Measurements from ENCODE around the gene DRG2.

The DRG2 gene

GRCh38 chr17:18143044-18143936, 55.5 kb downstream of the DRG2 start:
- no peak overlapping the region for H3K18ac ChIP-seq (ENCODE audit: low read depth in 1 of 2, low read length in 2 of 2)
- no peaks in the 10 kb centered on the region for H3K9me3 ChIP-seq (ENCODE audit: control insufficient read depth, low read length)
- no peak overlapping the region for H2AK5ac ChIP-seq (ENCODE audit: low read length, severe bottlenecking)
- H3K4me3 ChIP-seq (ENCODE audit: insufficient read depth in 1 of 2, low read depth in 1 of 2, low read length in 2 of 2), result no peak overlapping the region
- DNase-seq, result peak; percentile 22
- H2AFZ ChIP-seq (ENCODE audit: low read depth, low read length), result no peak overlapping the region
- 74% methylated on average over 16 of the region's 18 CpGs for WGBS
- H3K79me1 ChIP-seq (replicated peaks; ENCODE audit: low read length, poor library complexity, severe bottlenecking), result no peaks in the 10 kb centered on the region
- H2BK15ac ChIP-seq (ENCODE audit: low read depth, poor library complexity, severe bottlenecking), result no peak overlapping the region
- H3K36me3 ChIP-seq (ENCODE audit: control insufficient read depth in 1 of 2, insufficient read depth in 2 of 2, low read depth in 1 of 2, low read length in 2 of 2), result no peaks in the 10 kb centered on the region
- H3K4me2 ChIP-seq (ENCODE audit: low read length, poor library complexity, severe bottlenecking), result no peak overlapping the region
- no peak overlapping the region for H3K27ac ChIP-seq (ENCODE audit: low read length, poor library complexity, severe bottlenecking)
- peak overlapping the region in 1 of 2 experiments; percentile 62 for H3K14ac ChIP-seq (ENCODE audit: low read length in 2 of 2)
- H4K8ac ChIP-seq (ENCODE audit: low read length), result no peak overlapping the region
- H3K9ac ChIP-seq (ENCODE audit: low read length), result no peak overlapping the region
- H3K27me3 ChIP-seq (ENCODE audit: control insufficient read depth in 1 of 2, insufficient read depth in 1 of 2, low read length in 2 of 2), result peaks cover 13 to 18% of the 10 kb centered on the region in 2 experiments
- no peak overlapping the region for H2BK12ac ChIP-seq (ENCODE audit: low read length in 2 of 2)
- no peak overlapping the region for H2BK120ac ChIP-seq (ENCODE audit: low read depth, low read length)
- H2BK5ac ChIP-seq (ENCODE audit: low read depth, low read length, poor library complexity, severe bottlenecking), result no peak overlapping the region
- no peak overlapping the region for H3K4ac ChIP-seq (ENCODE audit: low read depth in 1 of 2, low read length in 2 of 2)
- no peak overlapping the region for H4K91ac ChIP-seq (ENCODE audit: low read length)
- peaks cover 5% of the 10 kb centered on the region for H3K4me1 ChIP-seq (ENCODE audit: control insufficient read depth, insufficient read depth, low read depth, low read length)
- no peak overlapping the region for H3K23ac ChIP-seq (ENCODE audit: low read length in 2 of 2)

- H3K18ac ChIP-seq (ENCODE audit: low read depth in 1 of 2, low read length in 2 of 2), result no peak overlapping the region
- no peak overlapping the region for H3K23ac ChIP-seq (ENCODE audit: low read length in 2 of 2)
- WGBS, result 84% methylated on average over 4 of the region's 4 CpGs
Observed at GRCh38 chr17:18144261-18144660, 56.5 kb downstream of the DRG2 start.

GRCh38 chr17:18144855-18145254, 57.1 kb downstream of the DRG2 start:
- Histone ChIP-seq H3K23ac (ENCODE audit: low read length in 2 of 2) (no peak overlapping the region), H3K27me3 (ENCODE audit: control insufficient read depth in 1 of 2, insufficient read depth in 1 of 2, low read length in 2 of 2) (peaks cover 13 to 18% of the 10 kb centered on the region in 2 experiments), H3K9me3 (ENCODE audit: control insufficient read depth, low read length) (no peaks in the 10 kb centered on the region), H3K4me2 (ENCODE audit: low read length, poor library complexity, severe bottlenecking) (no peak overlapping the region), H2AK5ac (ENCODE audit: low read length, severe bottlenecking) (no peak overlapping the region), H4K91ac (ENCODE audit: low read length) (no peak overlapping the region), H3K79me1 (replicated peaks; ENCODE audit: low read length, poor library complexity, severe bottlenecking) (no peaks in the 10 kb centered on the region), H3K4me3 (ENCODE audit: insufficient read depth in 1 of 2, low read depth in 1 of 2, low read length in 2 of 2) (no peak overlapping the region), H3K27ac (ENCODE audit: low read length, poor library complexity, severe bottlenecking) (no peak overlapping the region), H2BK120ac (ENCODE audit: low read depth, low read length) (no peak overlapping the region), H3K4me1 (ENCODE audit: control insufficient read depth, insufficient read depth, low read depth, low read length) (peaks cover 2% of the 10 kb centered on the region), H2AFZ (ENCODE audit: low read depth, low read length) (no peak overlapping the region), H2BK5ac (ENCODE audit: low read depth, low read length, poor library complexity, severe bottlenecking) (no peak overlapping the region), H3K36me3 (ENCODE audit: control insufficient read depth in 1 of 2, insufficient read depth in 2 of 2, low read depth in 1 of 2, low read length in 2 of 2) (no peaks in the 10 kb centered on the region), H3K14ac (ENCODE audit: low read length in 2 of 2) (no peak overlapping the region), H3K9ac (ENCODE audit: low read length) (no peak overlapping the region), H3K4ac (ENCODE audit: low read depth in 1 of 2, low read length in 2 of 2) (no peak overlapping the region), H2BK12ac (ENCODE audit: low read length in 2 of 2) (no peak overlapping the region), H2BK15ac (ENCODE audit: low read depth, poor library complexity, severe bottlenecking) (no peak overlapping the region), H4K8ac (ENCODE audit: low read length) (no peak overlapping the region), H3K18ac (ENCODE audit: low read depth in 1 of 2, low read length in 2 of 2) (no peak overlapping the region)
- DNase-seq, result no peak
- WGBS, result 69% methylated on average over 1 of the region's 1 CpG

More at GRCh38 chr17:18144261-18144660, 56.5 kb downstream of the DRG2 start:
- H2AFZ ChIP-seq (ENCODE audit: low read depth, low read length), result no peak overlapping the region
- no peak overlapping the region for H3K4ac ChIP-seq (ENCODE audit: low read depth in 1 of 2, low read length in 2 of 2)
- peaks cover 5% of the 10 kb centered on the region for H3K4me1 ChIP-seq (ENCODE audit: control insufficient read depth, insufficient read depth, low read depth, low read length)
- peaks cover 13 to 18% of the 10 kb centered on the region in 2 experiments for H3K27me3 ChIP-seq (ENCODE audit: control insufficient read depth in 1 of 2, insufficient read depth in 1 of 2, low read length in 2 of 2)
- DNase-seq, result no peak
- no peak overlapping the region for H3K4me3 ChIP-seq (ENCODE audit: insufficient read depth in 1 of 2, low read depth in 1 of 2, low read length in 2 of 2)
- H2BK5ac ChIP-seq (ENCODE audit: low read depth, low read length, poor library complexity, severe bottlenecking), result no peak overlapping the region
- H3K14ac ChIP-seq (ENCODE audit: low read length in 2 of 2), result no peak overlapping the region
- H3K79me1 ChIP-seq (replicated peaks; ENCODE audit: low read length, poor library complexity, severe bottlenecking), result no peaks in the 10 kb centered on the region
- no peak overlapping the region for H2BK15ac ChIP-seq (ENCODE audit: low read depth, poor library complexity, severe bottlenecking)
- H4K91ac ChIP-seq (ENCODE audit: low read length), result no peak overlapping the region
- no peaks in the 10 kb centered on the region for H3K9me3 ChIP-seq (ENCODE audit: control insufficient read depth, low read length)
- H2AK5ac ChIP-seq (ENCODE audit: low read length, severe bottlenecking), result no peak overlapping the region
- H3K36me3 ChIP-seq (ENCODE audit: control insufficient read depth in 1 of 2, insufficient read depth in 2 of 2, low read depth in 1 of 2, low read length in 2 of 2), result no peaks in the 10 kb centered on the region
- no peak overlapping the region for H3K4me2 ChIP-seq (ENCODE audit: low read length, poor library complexity, severe bottlenecking)
- H4K8ac ChIP-seq (ENCODE audit: low read length), result no peak overlapping the region
- no peak overlapping the region for H2BK12ac ChIP-seq (ENCODE audit: low read length in 2 of 2)
- H3K27ac ChIP-seq (ENCODE audit: low read length, poor library complexity, severe bottlenecking), result no peak overlapping the region
- no peak overlapping the region for H2BK120ac ChIP-seq (ENCODE audit: low read depth, low read length)
- H3K9ac ChIP-seq (ENCODE audit: low read length), result no peak overlapping the region

- Histone ChIP-seq H3K27ac (ENCODE audit: low read length, poor library complexity, severe bottlenecking) (no peak overlapping the region), H3K18ac (ENCODE audit: low read depth in 1 of 2, low read length in 2 of 2) (no peak overlapping the region), H2BK120ac (ENCODE audit: low read depth, low read length) (no peak overlapping the region), H3K4ac (ENCODE audit: low read depth in 1 of 2, low read length in 2 of 2) (no peak overlapping the region), H3K14ac (ENCODE audit: low read length in 2 of 2) (no peak overlapping the region), H2BK12ac (ENCODE audit: low read length in 2 of 2) (no peak overlapping the region), H3K27me3 (ENCODE audit: control insufficient read depth in 1 of 2, insufficient read depth in 1 of 2, low read length in 2 of 2) (peaks cover 13 to 18% of the 10 kb centered on the region in 2 experiments), H3K23ac (ENCODE audit: low read length in 2 of 2) (no peak overlapping the region), H3K36me3 (ENCODE audit: control insufficient read depth in 1 of 2, insufficient read depth in 2 of 2, low read depth in 1 of 2, low read length in 2 of 2) (no peaks in the 10 kb centered on the region), H3K4me2 (ENCODE audit: low read length, poor library complexity, severe bottlenecking) (no peak overlapping the region), H2AFZ (ENCODE audit: low read depth, low read length) (no peak overlapping the region), H4K91ac (ENCODE audit: low read length) (no peak overlapping the region), H3K9me3 (ENCODE audit: control insufficient read depth, low read length) (no peaks in the 10 kb centered on the region), H3K4me1 (ENCODE audit: control insufficient read depth, insufficient read depth, low read depth, low read length) (peaks cover 3% of the 10 kb centered on the region), H2AK5ac (ENCODE audit: low read length, severe bottlenecking) (no peak overlapping the region), H2BK5ac (ENCODE audit: low read depth, low read length, poor library complexity, severe bottlenecking) (no peak overlapping the region), H3K79me1 (replicated peaks; ENCODE audit: low read length, poor library complexity, severe bottlenecking) (no peaks in the 10 kb centered on the region), H3K4me3 (ENCODE audit: insufficient read depth in 1 of 2, low read depth in 1 of 2, low read length in 2 of 2) (no peak overlapping the region), H2BK15ac (ENCODE audit: low read depth, poor library complexity, severe bottlenecking) (no peak overlapping the region), H4K8ac (ENCODE audit: low read length) (no peak overlapping the region), H3K9ac (ENCODE audit: low read length) (no peak overlapping the region)
- 92% methylated on average over 13 of the region's 13 CpGs for WGBS
- DNase-seq, result no peak
Observed at GRCh38 chr17:18145811-18146210, 58.1 kb downstream of the DRG2 start.

Data from mesenchymal stem cell (in vitro differentiated cells and primary cell).